Activated CD8-positive, alpha-beta memory T cell treated with anti-CD3 and anti-CD28 coated beads, Interleukin-2, amount 10 ng/mL, durations not matched to agents 7 days and 5 days (primary cell): ENCODE results near the gene GUCA2B. TPM values are rescaled to one million over a fixed set of nuclear protein-coding genes. Genes with fewer than 3 reads are reported as not detected.

ENCODE experiments used
- ATAC-seq: fragments of 150-1000 bp; cut with Tn5 transposase; one replicate; pipeline ENCODE4 v1.10.0; 2021; ENCODE audit warnings: moderate library complexity
- CTCF ChIA-PET: fragments of 350-600 bp; sonication (Branson Sonifier 250); formaldehyde crosslinking; loops from one replicate; lab custom pipeline; 2021; ENCODE audit warnings: antibody characterized with exemption; lab: Charles Lee
- DNase-seq: peaks from one replicate; pipeline ENCODE4 v3.0.0-alpha.2; 2020
- H3K27ac Mint-ChIP-seq: one replicate; pipeline ENCODE4 v1.8.0; 2021; ENCODE audit warnings: mild to moderate bottlenecking, mixed read lengths
- H3K27me3 Mint-ChIP-seq: one replicate; pipeline ENCODE4 v1.8.0; 2021; ENCODE audit warnings: mixed read lengths
- H3K36me3 Mint-ChIP-seq: one replicate; pipeline ENCODE4 v1.8.0; 2021; ENCODE audit warnings: mild to moderate bottlenecking, mixed read lengths
- H3K4me1 Mint-ChIP-seq: one replicate; pipeline ENCODE4 v1.8.0; 2021; ENCODE audit warnings: mixed read lengths
- H3K4me3 Mint-ChIP-seq: one replicate; pipeline ENCODE4 v1.8.0; 2021; ENCODE audit warnings: mild to moderate bottlenecking, moderate library complexity, mixed read lengths
- H3K9me3 Mint-ChIP-seq: one replicate; pipeline ENCODE4 v1.8.0; 2022; ENCODE audit warnings: low read depth, mixed read lengths
- total RNA-seq, 2 experiments: library from RNA; stranded (reverse); gene quantifications; one replicate each; pipeline ENCODE4 v1.2.3, GENCODE V29; 2021

The GUCA2B gene
- total RNA-seq, 2 experiments from 2014 or later, result not detected

DNA sequence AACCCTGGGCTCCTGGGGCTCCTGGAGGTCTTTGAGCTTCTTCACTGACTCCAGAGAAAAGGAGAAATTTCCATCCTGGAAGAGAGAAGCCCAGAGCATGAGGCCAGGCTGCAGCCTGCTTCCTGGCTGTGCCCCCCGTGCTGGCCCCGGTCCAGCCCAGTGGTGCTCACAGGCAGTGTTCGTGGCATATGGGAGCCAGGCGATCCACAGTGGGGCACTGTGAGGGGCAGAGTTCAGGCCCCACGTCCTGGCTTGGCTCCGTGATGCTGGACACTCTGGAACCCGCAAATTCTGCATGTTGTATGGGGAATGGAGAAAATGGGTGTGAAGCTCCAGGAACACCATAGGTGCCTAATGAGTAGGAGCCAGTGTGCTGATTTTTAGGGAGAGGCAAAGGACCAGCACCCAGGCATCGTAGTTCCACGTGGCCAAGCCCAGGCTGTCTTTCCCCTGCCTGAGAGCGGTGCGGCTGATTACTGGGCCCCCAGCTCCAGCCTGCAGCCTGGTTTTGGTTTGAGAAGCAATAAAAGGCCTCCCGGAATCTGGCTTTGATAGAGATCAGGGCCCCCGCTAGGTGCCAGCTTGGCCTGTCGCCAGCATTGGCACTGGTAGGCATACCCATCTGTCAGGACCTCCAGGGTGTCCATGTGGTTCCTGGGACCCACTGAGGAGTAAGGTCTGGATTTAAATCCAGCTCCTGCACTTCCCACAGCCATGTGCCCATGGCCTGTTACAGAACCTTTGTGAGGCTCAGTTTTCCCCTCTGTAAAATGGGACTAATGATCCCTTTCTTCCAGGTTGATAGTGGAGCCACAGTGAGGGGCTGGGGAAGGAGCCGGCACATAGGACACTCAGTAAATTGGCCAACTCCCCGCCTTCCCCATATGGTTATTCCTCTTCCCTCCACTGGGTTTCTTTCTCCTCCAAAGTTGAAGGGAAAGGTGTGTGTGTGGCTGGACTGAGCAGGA lies 10.6 kb downstream of the GUCA2B start:
- Mint-ChIP-seq H3K27me3 (peaks cover 12% of the 10 kb centered on the region), H3K9me3 (peaks cover 6% of the 10 kb centered on the region), H3K36me3 (peaks cover 2% of the 10 kb centered on the region), H3K4me3 (no peak overlapping the region), H3K27ac (no peak overlapping the region), H3K4me1 (peaks cover 4% of the 10 kb centered on the region)
- CTCF ChIA-PET, result interaction anchor here (1.2 to 4.1 kb wide), 2 partner anchors 10 kb away, joined by 4 to 24 read pairs; no protein-coding TSS in a partner anchor
- DNase-seq (no peak), ATAC-seq (no peak)

DNA sequence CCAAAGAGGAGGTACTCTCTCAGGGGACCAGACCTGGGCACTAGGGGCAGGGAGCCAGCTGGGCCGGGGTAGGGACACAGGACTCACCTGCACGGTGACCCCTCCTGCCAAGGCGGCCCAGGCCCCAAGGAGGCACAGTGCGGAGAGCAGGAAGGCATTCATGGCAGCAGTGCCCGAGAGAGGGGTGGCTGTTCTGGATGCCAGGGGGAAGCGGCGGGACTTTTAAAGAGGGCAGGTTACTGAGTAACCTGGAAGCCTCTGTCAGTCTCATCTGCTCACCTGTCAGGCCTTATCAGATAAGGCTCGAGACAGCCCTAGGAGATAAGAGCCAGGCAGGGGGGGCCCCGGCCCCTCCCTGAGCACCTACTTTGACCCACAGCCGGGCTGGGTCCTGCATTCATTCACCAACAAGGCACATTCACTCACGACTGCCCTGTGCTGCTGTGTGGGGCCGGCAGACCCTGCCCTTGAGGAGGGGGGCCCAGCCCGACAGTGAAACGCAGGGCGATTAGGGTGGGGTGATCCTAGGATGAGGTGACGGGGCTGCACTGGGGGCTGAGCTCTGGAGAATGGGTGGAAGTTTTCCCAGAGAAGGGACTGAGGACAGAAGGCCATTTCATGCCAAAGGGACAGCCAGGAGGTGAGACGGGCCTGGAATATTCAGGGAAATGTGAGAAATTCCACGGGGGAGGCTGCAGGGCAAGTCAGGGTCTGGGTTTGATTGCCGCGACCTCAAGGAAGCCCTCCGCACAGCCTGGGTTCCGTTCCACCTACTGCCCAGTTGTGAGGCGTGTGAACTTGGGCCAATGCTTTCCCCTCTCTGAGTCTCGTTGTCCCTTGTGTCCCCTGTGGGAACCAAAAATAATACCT lies 11.6 kb downstream of the GUCA2B start, which contains the start of gene GUCA2A:
GUCA2A (minus strand) TSS at position 195 of the 870 bp plus-strand sequence; CDS start at position 162, 33 bp downstream.
- Mint-ChIP-seq H3K36me3 (peaks cover 2% of the 10 kb centered on the region), H3K4me3 (no peak within 1 kb of the TSS), H3K27me3 (peaks cover 7% of the 10 kb centered on the region), H3K4me1 (peaks cover 4% of the 10 kb centered on the region), H3K27ac (no peak within 1 kb of the TSS), H3K9me3 (peaks cover 6% of the 10 kb centered on the region)
- DNase-seq (no peak), ATAC-seq (no peak)
- CTCF ChIA-PET, result interaction anchor here (0.9 to 1.2 kb wide), 2 partner anchors 9 kb away, joined by 3 to 4 read pairs; no protein-coding TSS in a partner anchor

DNA sequence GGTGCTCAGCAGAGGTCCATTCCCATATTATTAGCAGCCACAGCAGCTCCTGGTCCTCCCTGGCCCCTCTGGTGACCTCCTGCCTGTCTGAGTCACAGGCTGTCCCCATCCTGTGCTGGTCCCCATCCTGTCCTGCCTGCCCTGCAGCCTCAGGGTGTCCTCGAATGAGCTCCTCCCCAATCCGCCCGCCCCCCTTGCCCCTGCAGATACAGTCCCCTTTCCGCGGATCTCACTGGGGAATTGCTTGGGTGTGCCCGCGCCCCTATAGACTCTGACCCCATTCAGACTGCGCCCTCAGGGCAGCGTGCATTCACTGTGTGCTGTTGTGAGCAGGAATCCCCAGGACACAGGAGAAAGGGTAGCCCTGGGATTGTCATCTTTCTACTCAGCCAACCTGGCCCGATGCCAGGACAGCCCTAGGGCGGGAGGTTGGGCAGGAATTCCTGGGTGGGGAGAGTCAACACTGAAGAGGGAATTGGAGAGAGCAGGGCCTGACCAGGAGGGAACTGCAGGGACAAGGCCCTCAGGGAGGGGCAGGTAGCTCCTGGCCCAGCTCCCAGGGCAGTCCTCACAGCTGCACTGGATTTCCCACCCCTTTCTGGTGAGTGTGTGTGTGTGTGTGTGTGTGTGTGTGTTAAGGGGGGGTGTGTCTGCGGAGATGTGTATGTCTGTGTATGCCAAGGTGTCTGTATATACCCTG lies 12.5 kb downstream of the GUCA2B start:
- H3K27ac Mint-ChIP-seq, result no peak overlapping the region
- DNase-seq (no peak), ATAC-seq (no peak)
- CTCF ChIA-PET, result interaction anchor here (0.9 kb wide), 1 partner anchor 8 kb away, joined by 3 read pairs; no protein-coding TSS in a partner anchor
- H3K27me3 Mint-ChIP-seq, result peaks cover 2% of the 10 kb centered on the region
- H3K36me3 Mint-ChIP-seq, result peaks cover 1% of the 10 kb centered on the region
- H3K9me3 Mint-ChIP-seq, result peaks cover 3% of the 10 kb centered on the region
- H3K4me1 Mint-ChIP-seq, result peaks cover 4% of the 10 kb centered on the region
- H3K4me3 Mint-ChIP-seq, result no peak overlapping the region

DNA sequence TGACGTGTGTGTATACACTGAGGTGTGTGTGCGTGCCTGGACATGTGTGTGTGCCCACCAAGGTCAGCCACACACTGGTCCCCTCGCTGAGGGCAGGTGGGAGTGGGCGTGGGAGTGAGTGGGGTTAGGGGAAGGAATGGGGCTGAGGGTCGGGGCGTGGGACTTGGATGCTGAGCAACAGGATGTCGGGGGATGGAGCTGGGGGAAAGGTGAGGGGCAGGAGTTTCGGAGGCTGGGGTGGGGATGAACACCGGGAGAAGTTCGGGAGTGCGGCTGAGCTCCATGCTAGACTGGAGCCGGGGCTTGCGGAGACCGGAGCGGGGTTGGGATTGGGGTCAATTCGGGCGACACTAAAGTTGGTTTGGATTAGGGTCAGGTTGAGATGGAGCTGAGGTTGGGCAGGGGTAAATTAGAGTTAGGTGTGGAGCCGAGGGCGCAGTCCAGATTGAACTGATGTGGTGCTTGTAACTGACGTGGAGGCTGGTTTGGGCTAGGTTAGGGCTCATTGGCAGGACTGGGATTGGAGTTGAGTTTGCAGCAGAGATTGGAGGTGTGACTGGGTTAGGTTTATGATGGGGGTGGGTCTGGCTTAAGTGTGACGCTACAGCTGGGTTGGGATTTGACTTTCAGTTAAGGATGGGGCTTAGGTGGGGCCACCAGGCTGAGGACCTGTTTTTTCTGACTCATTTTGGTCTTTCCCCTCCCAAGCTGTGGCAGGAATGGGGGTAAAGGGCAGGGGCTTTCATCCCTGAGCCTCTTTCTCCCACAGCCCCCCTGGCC lies 14.6 kb downstream of the GUCA2B start:
- no peak for DNase-seq
- Mint-ChIP-seq H3K4me1 (no peaks in the 10 kb centered on the region), H3K27me3 (no peaks in the 10 kb centered on the region), H3K9me3 (no peaks in the 10 kb centered on the region), H3K27ac (no peak overlapping the region), H3K36me3 (no peaks in the 10 kb centered on the region), H3K4me3 (no peak overlapping the region)
- ATAC-seq, result no peak
- CTCF ChIA-PET, result no interaction called here

DNA sequence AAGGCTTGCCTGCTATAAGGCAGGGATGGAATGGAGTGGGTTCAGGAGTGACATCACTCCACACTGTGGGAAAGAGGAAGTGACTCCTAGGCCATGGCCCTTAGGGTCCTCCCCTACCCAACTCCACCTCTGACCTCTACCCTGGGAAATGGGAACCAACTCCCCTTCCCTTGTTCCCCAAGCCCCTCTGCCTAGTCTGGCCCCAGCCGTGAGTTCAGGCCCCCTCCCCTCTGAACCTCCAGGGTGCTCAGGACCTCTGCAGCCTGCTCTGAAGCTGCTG lies 15.1 kb downstream of the GUCA2B start:
- no peak for DNase-seq
- CTCF ChIA-PET, result no interaction called here
- no peak for ATAC-seq
- Mint-ChIP-seq H3K27me3 (no peaks in the 10 kb centered on the region), H3K4me1 (no peaks in the 10 kb centered on the region), H3K27ac (no peak overlapping the region), H3K36me3 (no peaks in the 10 kb centered on the region), H3K9me3 (no peaks in the 10 kb centered on the region), H3K4me3 (no peak overlapping the region)

DNA sequence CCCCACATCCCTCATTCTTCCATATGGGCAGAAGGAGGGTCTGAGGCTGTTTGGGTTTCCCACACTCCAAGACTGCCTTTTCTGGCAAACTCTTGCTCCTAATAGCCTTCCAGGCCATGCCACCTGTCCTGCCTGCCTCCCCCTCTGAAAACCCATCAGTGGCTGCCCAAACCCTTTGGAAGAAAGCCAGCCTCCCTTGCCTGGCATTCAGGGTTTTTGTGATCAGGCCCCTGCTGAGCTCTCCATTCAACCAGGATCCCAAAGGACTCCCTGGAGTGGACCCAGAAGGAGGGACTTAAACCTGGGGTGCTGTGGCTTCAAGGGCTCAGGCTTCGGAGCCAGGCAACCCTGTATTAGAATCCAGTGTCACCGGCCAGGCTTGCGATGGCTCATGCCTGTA lies 15.6 kb downstream of the GUCA2B start:
- no peaks in the 10 kb centered on the region for H3K9me3 Mint-ChIP-seq
- CTCF ChIA-PET, result no interaction called here
- H3K36me3 Mint-ChIP-seq, result no peaks in the 10 kb centered on the region
- H3K27me3 Mint-ChIP-seq, result no peaks in the 10 kb centered on the region
- no peaks in the 10 kb centered on the region for H3K4me1 Mint-ChIP-seq
- DNase-seq, result no peak
- ATAC-seq, result no peak
- no peak overlapping the region for H3K4me3 Mint-ChIP-seq
- H3K27ac Mint-ChIP-seq, result no peak overlapping the region

DNA sequence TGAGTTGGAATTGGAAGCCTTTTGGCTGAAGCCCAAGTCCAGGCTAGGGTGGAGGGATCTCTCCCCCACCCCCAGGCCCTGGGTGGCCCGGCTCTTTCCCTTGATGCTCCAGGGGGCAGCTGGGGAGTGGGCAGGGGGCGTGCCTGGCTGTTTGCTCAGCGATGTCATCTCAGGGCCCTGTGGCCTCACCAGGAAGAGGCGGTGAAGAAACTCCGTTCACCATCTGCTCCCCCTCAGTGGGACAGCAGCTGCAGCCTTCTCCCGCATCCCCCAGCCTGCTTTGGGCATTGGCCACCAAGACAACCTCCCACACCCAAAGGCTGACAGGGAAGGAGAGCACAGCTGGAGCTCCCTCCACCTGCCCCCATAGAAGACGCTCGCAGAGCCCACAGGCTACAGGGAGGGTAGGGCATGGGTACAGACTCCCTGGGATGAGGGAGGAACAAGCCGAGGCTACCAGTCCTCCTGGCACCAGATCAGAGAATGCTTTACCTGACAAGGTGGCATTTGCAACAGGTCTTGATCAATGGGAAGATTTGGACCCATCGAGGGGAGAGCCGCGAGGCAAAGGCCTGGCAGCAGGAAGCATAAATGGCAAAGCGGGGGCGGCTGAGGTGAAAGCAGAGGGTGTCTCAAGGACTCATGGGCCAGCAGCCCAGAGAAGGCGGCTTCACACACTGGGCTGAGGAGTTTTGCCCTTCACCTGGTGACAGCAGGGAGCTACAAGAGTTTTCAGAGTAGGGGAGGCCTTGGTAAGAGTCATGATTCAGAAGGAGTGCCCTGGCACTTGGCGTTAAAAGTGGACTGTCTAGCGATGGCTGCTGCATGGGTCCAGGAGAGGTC lies 17.8 kb downstream of the GUCA2B start:
- no peak for DNase-seq
- Mint-ChIP-seq H3K4me1 (no peaks in the 10 kb centered on the region), H3K36me3 (no peaks in the 10 kb centered on the region), H3K4me3 (no peak overlapping the region), H3K27me3 (no peaks in the 10 kb centered on the region), H3K9me3 (no peaks in the 10 kb centered on the region), H3K27ac (no peak overlapping the region)
- ATAC-seq, result no peak
- CTCF ChIA-PET, result interaction anchor here (0.9 to 1.0 kb wide), 2 partner anchors 24 to 359 kb away, joined by 3 read pairs; no protein-coding TSS in a partner anchor

DNA sequence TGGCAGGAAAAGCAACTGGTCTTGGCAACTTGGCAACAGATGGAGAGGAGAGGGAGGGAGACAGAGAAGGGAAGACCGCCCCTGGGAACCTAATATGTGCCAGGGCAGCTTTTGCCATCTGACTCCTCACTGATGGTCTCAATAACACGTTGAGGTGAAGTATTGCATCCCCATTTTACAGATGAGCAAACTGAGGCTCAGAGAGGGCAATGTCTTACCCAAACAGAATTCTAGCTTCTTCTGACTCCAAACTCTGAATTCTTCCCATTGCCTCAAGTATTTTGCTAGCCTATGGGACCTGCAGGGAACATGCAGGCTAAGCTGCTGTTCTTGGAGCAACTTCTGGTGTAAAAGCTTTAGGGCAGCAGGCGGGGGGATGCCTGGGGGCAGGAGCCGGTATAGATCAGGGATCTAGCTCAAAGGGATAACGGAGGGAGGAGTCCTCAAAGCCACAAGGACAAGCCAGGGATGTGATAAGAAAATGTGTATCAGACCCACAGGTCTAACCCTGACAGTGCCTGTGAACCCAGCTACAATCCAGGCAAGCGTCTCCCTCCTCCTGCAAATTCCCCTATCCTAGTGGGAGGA lies 18.6 kb downstream of the GUCA2B start:
- H3K36me3 Mint-ChIP-seq, result no peaks in the 10 kb centered on the region
- ATAC-seq (no peak), DNase-seq (no peak)
- no peak overlapping the region for H3K27ac Mint-ChIP-seq
- H3K27me3 Mint-ChIP-seq, result no peaks in the 10 kb centered on the region
- H3K9me3 Mint-ChIP-seq, result no peaks in the 10 kb centered on the region
- H3K4me1 Mint-ChIP-seq, result no peaks in the 10 kb centered on the region
- CTCF ChIA-PET, result interaction anchor here (0.9 to 2.2 kb wide), 4 partner anchors 14 to 360 kb away, joined by 3 to 6 read pairs (median 4); no protein-coding TSS in a partner anchor
- no peak overlapping the region for H3K4me3 Mint-ChIP-seq

DNA sequence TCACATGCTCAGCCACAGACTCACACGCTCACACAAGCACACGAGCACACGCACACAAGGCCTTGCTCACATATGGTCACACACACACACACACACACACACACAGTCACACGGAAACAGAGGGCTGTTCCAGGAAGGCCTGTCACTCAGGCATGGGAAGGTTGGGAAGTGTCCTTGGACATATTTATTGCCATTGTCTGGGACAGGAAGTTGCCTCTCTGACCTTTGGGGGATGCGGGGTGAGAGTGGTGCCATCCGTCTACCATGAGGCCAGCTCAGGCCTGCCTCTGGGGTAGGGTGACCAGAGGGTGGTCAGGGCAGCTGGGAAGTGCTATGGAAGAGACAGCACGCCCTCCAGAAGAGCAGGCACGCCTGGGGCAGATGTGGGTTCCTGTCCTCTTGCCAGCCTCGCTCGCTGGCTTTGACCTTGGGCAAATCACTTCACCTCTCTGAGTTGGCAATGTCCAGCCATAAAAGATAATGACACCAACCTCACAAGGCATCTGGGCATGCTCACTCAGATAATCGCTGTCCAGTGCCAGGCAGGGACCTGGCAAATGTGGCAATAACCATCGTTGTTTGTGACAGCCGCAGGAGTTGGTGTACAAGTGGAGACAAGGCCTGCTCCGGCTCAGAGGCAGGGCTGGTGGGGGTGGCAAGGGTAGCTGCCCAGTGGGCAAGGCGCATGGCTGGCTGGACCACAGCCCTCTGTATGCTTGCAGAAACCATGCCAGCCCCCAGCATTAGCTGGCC lies 19.3 kb downstream of the GUCA2B start:
- no peak for ATAC-seq
- Mint-ChIP-seq H3K4me3 (no peak overlapping the region), H3K9me3 (no peaks in the 10 kb centered on the region), H3K27me3 (no peaks in the 10 kb centered on the region), H3K4me1 (no peaks in the 10 kb centered on the region), H3K27ac (no peak overlapping the region), H3K36me3 (no peaks in the 10 kb centered on the region)
- no peak for DNase-seq
- CTCF ChIA-PET, result interaction anchor here (0.9 to 3.3 kb wide), 23 partner anchors 11 to 598 kb away, joined by 3 to 24 read pairs (median 4); partner anchors contain the start of gene FOXJ3

DNA sequence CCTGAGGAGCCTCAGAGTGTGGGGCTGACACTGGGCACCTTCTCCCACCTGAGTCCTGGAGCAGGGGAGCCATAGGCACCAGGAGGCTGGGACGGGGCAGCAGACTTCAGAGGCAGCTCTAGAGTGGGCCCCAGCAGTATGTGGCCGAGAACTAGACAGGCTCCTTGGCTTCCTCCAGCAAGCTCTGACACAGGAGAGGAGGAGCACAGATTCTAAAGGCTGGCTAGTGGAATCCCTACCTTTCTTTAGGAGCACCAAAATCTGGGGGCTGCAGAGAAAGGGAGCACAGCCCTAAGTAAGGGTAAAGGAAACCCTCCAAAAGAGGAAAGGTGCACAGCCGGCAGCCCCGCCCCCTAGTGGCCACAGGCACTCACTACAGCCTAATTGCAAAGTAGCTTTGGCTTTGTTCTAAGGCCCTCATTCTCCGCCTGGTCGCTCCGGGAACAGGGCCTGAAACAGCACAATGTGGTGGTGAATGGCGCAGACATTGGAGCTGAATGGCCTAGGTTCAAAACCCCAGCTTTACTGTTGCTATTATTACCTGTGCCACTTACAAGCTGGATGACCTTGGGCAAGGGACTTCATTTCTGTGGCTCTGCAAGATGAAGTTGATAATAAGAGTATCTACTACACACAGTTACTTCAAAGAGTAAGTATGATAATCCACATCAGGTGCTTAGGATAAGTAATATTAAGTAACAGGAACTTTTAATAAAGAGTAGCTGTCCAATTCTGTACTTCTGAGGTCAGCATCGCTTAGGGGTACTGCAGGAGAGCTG lies 20.1 kb downstream of the GUCA2B start:
- Mint-ChIP-seq H3K27ac (no peak overlapping the region), H3K4me3 (no peak overlapping the region), H3K36me3 (no peaks in the 10 kb centered on the region), H3K9me3 (no peaks in the 10 kb centered on the region), H3K4me1 (no peaks in the 10 kb centered on the region), H3K27me3 (no peaks in the 10 kb centered on the region)
- DNase-seq (peak; percentile 70), ATAC-seq (peak; percentile 74)
- CTCF ChIA-PET, result interaction anchor here (0.6 to 3.3 kb wide), 55 partner anchors 8 to 657 kb away, joined by 3 to 24 read pairs (median 3); partner anchors contain the start of genes FOXJ3, GUCA2A, PPCS and RIMKLA
